ENCODE results near the gene PCDHA1. TPM values are rescaled to one million over a fixed set of nuclear protein-coding genes. Genes with fewer than 3 reads are reported as not detected.

PCDHA1 gene
- total and polyA plus RNA-seq, 5 donors = not detected

- ATAC-seq = no peak
Measured at GRCh38 chr5:140982083-140982716, 196.3 kb downstream of the PCDHA1 start.

DNA sequence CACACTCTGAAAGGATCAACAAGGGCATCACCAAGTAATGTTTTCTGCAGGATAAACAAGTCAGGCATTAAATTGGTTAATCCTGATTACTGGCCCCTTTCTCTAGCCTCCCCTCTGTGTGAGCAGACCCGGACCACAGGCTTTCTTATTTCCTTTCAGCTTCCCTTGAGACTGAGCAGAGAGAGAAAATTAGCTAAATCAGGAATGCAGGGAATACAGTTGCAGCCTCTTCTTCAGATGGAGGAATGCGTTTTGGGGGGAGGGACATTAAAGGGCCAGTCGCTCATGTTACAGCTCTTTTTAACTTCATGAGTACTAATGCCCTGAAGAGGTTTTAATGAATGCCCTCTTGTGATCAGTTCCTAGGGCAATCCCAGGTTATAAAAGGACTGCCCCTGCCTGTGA is 200.2 kb downstream of the PCDHA1 start:
- Histone ChIP-seq H3K27me3 (ENCODE audit: control insufficient read depth, insufficient read depth) (no peaks in the 10 kb centered on the region), H3K4me3 (ENCODE audit: low read length) (no peak overlapping the region), H3K9me3 (ENCODE audit: control insufficient read depth, low read length) (no peaks in the 10 kb centered on the region), H3K27ac (ENCODE audit: low read length) (no peak overlapping the region), H3K4me1 (ENCODE audit: control insufficient read depth, insufficient read depth, low read length) (no peaks in the 10 kb centered on the region)
- ATAC-seq (no peak), DNase-seq (no peak)
- WGBS = 12% methylated on average over 3 of the region's 3 CpGs
- intact Hi-C loops (cut with DNase I) = no loop called here

More at GRCh38 chr5:140982083-140982716, 196.3 kb downstream of the PCDHA1 start:
- no peak for DNase-seq
- no peak overlapping the region for H3K4me3 ChIP-seq (ENCODE audit: low read length)
- H3K9me3 ChIP-seq (ENCODE audit: control insufficient read depth, low read length) = no peaks in the 10 kb centered on the region
- no peaks in the 10 kb centered on the region for H3K4me1 ChIP-seq (ENCODE audit: control insufficient read depth, insufficient read depth, low read length)
- 87% methylated on average over 5 of the region's 5 CpGs for WGBS
- H3K27me3 ChIP-seq (ENCODE audit: control insufficient read depth, insufficient read depth) = no peaks in the 10 kb centered on the region
- intact Hi-C loops (cut with DNase I) = no loop called here
- H3K27ac ChIP-seq (ENCODE audit: low read length) = no peak overlapping the region

- Histone ChIP-seq H3K27ac (ENCODE audit: low read length) (no peak overlapping the region), H3K27me3 (ENCODE audit: control insufficient read depth, insufficient read depth) (no peaks in the 10 kb centered on the region), H3K4me1 (ENCODE audit: control insufficient read depth, insufficient read depth, low read length) (no peaks in the 10 kb centered on the region), H3K9me3 (ENCODE audit: control insufficient read depth, low read length) (no peaks in the 10 kb centered on the region), H3K4me3 (ENCODE audit: low read length) (no peak overlapping the region)
- no peak for DNase-seq
- 55% methylated on average over 5 of the region's 5 CpGs for WGBS
- ATAC-seq = no peak
- intact Hi-C loops (cut with DNase I) = no loop called here
Measured at GRCh38 chr5:140988100-140988499, 202.2 kb downstream of the PCDHA1 start.

GRCh38 chr5:140988608-140989007 is 202.7 kb downstream of the PCDHA1 start:
- Histone ChIP-seq H3K4me3 (ENCODE audit: low read length) (no peak overlapping the region), H3K27ac (ENCODE audit: low read length) (no peak overlapping the region), H3K4me1 (ENCODE audit: control insufficient read depth, insufficient read depth, low read length) (no peaks in the 10 kb centered on the region), H3K27me3 (ENCODE audit: control insufficient read depth, insufficient read depth) (no peaks in the 10 kb centered on the region), H3K9me3 (ENCODE audit: control insufficient read depth, low read length) (no peaks in the 10 kb centered on the region)
- ATAC-seq = no peak
- WGBS = 70% methylated on average over 5 of the region's 5 CpGs
- intact Hi-C loops (cut with DNase I) = no loop called here
- DNase-seq = no peak

DNA sequence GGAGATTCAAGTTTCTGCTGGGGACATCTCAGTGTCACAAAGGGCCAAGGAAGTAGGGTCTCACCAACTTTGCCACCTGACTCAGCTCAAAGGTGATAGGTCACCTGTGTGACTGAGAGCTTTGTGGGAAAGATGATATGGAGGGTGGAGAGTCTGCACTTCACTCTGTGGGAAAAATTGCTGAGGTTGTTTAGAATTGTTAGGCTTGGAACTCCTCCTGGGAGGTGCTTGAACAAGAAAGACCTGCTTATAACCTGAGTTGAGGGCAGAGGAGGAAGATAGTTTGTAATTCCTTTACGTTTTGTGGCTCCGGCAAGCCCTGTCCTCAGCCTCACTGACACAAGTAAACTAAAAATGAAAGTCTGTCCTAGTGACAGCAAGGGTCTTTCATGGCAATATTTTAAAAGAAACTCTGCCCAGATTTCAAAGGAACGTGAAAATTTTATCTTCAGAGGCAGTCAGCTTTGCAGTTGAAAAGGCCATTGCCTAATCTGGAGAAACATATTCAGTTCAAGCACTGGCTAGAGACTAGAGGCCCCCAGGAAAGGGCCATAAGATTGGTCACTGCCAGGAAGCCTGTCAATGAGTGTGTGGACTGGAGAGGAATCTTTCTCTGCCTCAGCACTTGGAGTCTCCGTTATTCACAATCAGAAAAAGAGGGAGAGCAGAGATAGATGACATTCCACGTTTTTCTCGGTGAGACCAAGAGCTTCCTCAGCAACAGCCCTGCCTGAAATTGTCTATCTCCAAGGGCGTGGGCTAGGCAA is 203.5 kb downstream of the PCDHA1 start:
- DNase-seq = no peak
- no peak for ATAC-seq
- intact Hi-C loops (cut with DNase I) = no loop called here
- Histone ChIP-seq H3K9me3 (ENCODE audit: control insufficient read depth, low read length) (no peaks in the 10 kb centered on the region), H3K4me3 (ENCODE audit: low read length) (no peak overlapping the region), H3K27ac (ENCODE audit: low read length) (no peak overlapping the region), H3K4me1 (ENCODE audit: control insufficient read depth, insufficient read depth, low read length) (no peaks in the 10 kb centered on the region), H3K27me3 (ENCODE audit: control insufficient read depth, insufficient read depth) (no peaks in the 10 kb centered on the region)
- WGBS = 45% methylated on average over 7 of the region's 7 CpGs

GRCh38 chr5:140992828-140993227 is 206.9 kb downstream of the PCDHA1 start:
- Histone ChIP-seq H3K27me3 (ENCODE audit: control insufficient read depth, insufficient read depth) (no peaks in the 10 kb centered on the region), H3K4me1 (ENCODE audit: control insufficient read depth, insufficient read depth, low read length) (no peaks in the 10 kb centered on the region)

GRCh38 chr5:140996060-140996459 is 210.1 kb downstream of the PCDHA1 start:
- intact Hi-C loops (cut with DNase I) = no loop called here
- Histone ChIP-seq H3K4me1 (ENCODE audit: control insufficient read depth, insufficient read depth, low read length) (no peaks in the 10 kb centered on the region), H3K9me3 (ENCODE audit: control insufficient read depth, low read length) (no peaks in the 10 kb centered on the region), H3K27ac (ENCODE audit: low read length) (no peak overlapping the region), H3K27me3 (ENCODE audit: control insufficient read depth, insufficient read depth) (peaks cover 2% of the 10 kb centered on the region), H3K4me3 (ENCODE audit: low read length) (no peak overlapping the region)
- DNase-seq = no peak
- 53% methylated on average over 1 of the region's 1 CpG for WGBS
- no peak for ATAC-seq

More at GRCh38 chr5:140992828-140993227, 206.9 kb downstream of the PCDHA1 start:
- 58% methylated on average over 2 of the region's 2 CpGs for WGBS
- ATAC-seq (no peak), DNase-seq (no peak)
- H3K4me3 ChIP-seq (ENCODE audit: low read length) = no peak overlapping the region
- no peaks in the 10 kb centered on the region for H3K9me3 ChIP-seq (ENCODE audit: control insufficient read depth, low read length)
- H3K27ac ChIP-seq (ENCODE audit: low read length) = no peak overlapping the region
- intact Hi-C loops (cut with DNase I) = no loop called here

DNA sequence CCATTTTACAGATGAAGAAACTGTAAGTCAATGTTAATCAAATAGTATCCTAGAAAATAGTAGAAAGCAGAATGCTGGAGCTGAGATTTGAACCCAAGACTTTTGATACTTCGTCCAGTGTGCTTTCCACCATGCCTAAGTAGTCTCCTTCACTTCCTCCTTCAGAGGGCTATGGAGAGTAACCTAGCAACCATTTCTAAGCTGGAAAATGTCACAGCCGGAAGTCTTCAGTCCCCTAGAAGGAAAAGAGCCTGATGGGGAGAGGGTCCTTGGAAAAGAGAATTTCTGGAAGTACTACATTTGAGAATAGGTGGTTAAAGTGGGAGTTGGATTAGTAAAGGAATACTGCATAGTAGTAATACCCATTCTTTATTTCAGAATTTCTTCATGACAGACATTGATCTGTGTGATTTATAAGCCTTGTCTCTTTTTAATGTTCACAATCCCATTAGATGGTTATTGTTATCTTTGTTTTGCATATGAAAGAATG is 213.0 kb downstream of the PCDHA1 start:
- no peaks in the 10 kb centered on the region for H3K4me1 ChIP-seq (ENCODE audit: control insufficient read depth, insufficient read depth, low read length)
- H3K9me3 ChIP-seq (ENCODE audit: control insufficient read depth, low read length) = no peaks in the 10 kb centered on the region
- no peak overlapping the region for H3K27ac ChIP-seq (ENCODE audit: low read length)
- DNase-seq (no peak), ATAC-seq (no peak)
- H3K27me3 ChIP-seq (ENCODE audit: control insufficient read depth, insufficient read depth) = peaks cover 6% of the 10 kb centered on the region
- 78% methylated on average over 2 of the region's 2 CpGs for WGBS
- intact Hi-C loops (cut with DNase I) = no loop called here
- H3K4me3 ChIP-seq (ENCODE audit: low read length) = no peak overlapping the region

GRCh38 chr5:141001446-141001843 is 215.5 kb downstream of the PCDHA1 start:
- Histone ChIP-seq H3K27me3 (ENCODE audit: control insufficient read depth, insufficient read depth) (peaks cover 6% of the 10 kb centered on the region), H3K4me3 (ENCODE audit: low read length) (peak overlapping the region; percentile 30), H3K27ac (ENCODE audit: low read length) (no peak overlapping the region), H3K9me3 (ENCODE audit: control insufficient read depth, low read length) (no peaks in the 10 kb centered on the region), H3K4me1 (ENCODE audit: control insufficient read depth, insufficient read depth, low read length) (no peaks in the 10 kb centered on the region)
- no peak for DNase-seq
- 7% methylated on average over 9 of the region's 9 CpGs for WGBS
- intact Hi-C loops (cut with DNase I) = no loop called here
- no peak for ATAC-seq

DNA sequence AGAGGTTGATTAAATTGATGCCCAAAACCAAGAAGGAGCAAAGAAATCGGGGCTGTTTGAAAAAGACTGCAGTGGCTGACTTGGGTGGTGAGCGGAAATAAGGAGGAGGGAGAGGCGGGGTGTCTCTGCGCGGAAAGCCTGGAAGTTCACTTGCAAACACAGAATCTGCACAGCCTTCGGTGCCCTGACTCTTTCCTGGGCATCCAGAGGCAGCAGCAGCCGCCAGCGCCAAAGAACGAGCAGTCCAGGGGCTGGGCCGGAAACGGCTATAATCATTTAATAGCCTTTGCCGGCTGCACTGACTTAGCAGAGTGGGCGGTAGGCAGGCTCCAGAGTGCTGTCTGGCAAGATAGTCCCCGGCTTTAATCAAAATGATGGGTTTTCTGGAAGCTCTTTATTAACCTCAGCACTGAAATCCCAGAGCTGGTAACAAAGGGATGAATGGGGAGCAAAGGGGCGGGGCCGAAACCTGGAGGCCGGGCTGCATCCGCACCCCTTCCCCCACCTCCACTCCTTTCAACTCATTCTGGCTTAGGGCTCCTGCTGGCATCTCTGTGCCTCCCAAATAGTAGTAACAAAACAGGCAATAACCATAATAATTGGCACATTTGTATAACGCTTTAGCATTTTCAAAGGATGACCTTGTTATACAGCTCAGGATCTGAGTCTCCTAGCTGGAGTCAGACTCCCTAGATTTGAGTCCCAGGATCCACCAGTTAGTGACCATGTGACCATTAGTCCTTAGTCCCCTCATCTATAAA is 216.1 kb downstream of the PCDHA1 start:
- Histone ChIP-seq H3K27ac (ENCODE audit: low read length) (no peak overlapping the region), H3K4me3 (ENCODE audit: low read length) (peak overlapping the region; percentile 30), H3K4me1 (ENCODE audit: control insufficient read depth, insufficient read depth, low read length) (no peaks in the 10 kb centered on the region), H3K27me3 (ENCODE audit: control insufficient read depth, insufficient read depth) (peaks cover 6% of the 10 kb centered on the region), H3K9me3 (ENCODE audit: control insufficient read depth, low read length) (no peaks in the 10 kb centered on the region)
- peak in 1 of 2 donors; percentile 71 for ATAC-seq
- intact Hi-C loops (cut with DNase I) = no loop called here
- DNase-seq = peak; percentile 10 to 64 (median 40)
- 3% methylated on average over 19 of the region's 19 CpGs for WGBS

DNA sequence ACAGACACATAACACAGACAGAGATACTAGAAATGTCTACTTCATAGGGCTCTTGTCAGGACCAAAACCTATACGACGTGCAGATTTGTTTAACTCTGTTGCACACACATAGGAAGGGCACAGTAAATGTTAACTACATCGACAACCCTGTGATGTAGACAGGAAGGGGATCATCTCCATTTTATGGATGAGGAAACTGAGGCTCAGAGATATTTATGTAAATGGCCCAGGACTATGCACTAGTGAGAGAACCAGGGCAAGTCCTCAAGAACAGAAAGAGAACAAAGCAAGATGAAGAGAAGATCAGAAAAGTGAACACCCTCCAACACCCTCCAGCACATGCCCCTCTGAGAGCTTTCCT is 216.6 kb downstream of the PCDHA1 start:
- H3K4me1 ChIP-seq (ENCODE audit: control insufficient read depth, insufficient read depth, low read length) = no peaks in the 10 kb centered on the region
- intact Hi-C loops (cut with DNase I) = no loop called here
- ATAC-seq (no peak), DNase-seq (no peak)
- no peaks in the 10 kb centered on the region for H3K9me3 ChIP-seq (ENCODE audit: control insufficient read depth, low read length)
- no peak overlapping the region for H3K27ac ChIP-seq (ENCODE audit: low read length)
- WGBS = 49% methylated on average over 3 of the region's 3 CpGs
- H3K4me3 ChIP-seq (ENCODE audit: low read length) = no peak overlapping the region
- H3K27me3 ChIP-seq (ENCODE audit: control insufficient read depth, insufficient read depth) = peaks cover 6% of the 10 kb centered on the region
